ENCODE measurements around the gene DDX3X. TPM values are rescaled to one million over a fixed set of nuclear protein-coding genes. Genes with fewer than 3 reads are reported as not detected.

The DDX3X gene
- total RNA-seq, 1 experiment from 2014 or later: 266 TPM

- no peaks in the 10 kb centered on the region for H3K9me3 ChIP-seq (ENCODE audit: control insufficient read depth, insufficient read depth, low read depth, low read length)
- DNase-seq (ENCODE audit: low read depth, low spot score) (no peak), ATAC-seq (no peak)
- ChIA-PET CTCF (no interaction called here), POLR2A (interaction anchor here (0.7 kb wide), 1 partner anchor 128 kb away, joined by 10 read pairs; no protein-coding TSS in a partner anchor)
- TF ChIP-seq SIN3A (IDR thresholded peaks at IDR 0.05; ENCODE audit: borderline replicate concordance, insufficient read depth, low read depth, low read length) (no peak), CTCF (IDR thresholded peaks at IDR 0.05) (no peak), REST (IDR thresholded peaks at IDR 0.05; ENCODE audit: insufficient read depth in 1 of 2, low read depth in 2 of 2, low read length in 1 of 2) (no peak), POLR2AphosphoS5 (IDR thresholded peaks at IDR 0.05; ENCODE audit: low read depth, low read length) (no peak), TCF7L2 (IDR thresholded peaks at IDR 0.05; ENCODE audit: low read depth, low read length) (no peak)
- H3K27ac ChIP-seq (ENCODE audit: low read length): no peak overlapping the region
- in situ Hi-C loops (cut with HindIII; ENCODE audit: low pct_unique_long_range_greater_than_20kb, low sequenced_read_pairs) (no loop called here), intact Hi-C loops (cut with micrococcal nuclease; ENCODE audit: unreplicated experiment) (no loop called here)
- peaks cover 4% of the 10 kb centered on the region for H3K4me1 ChIP-seq (ENCODE audit: control insufficient read depth, insufficient read depth, low read length)
- H3K4me3 ChIP-seq (ENCODE audit: low read depth in 2 of 2, low read length in 2 of 2): no peak overlapping the region
- H3K27me3 ChIP-seq (ENCODE audit: control insufficient read depth, insufficient read depth, low read length): no peaks in the 10 kb centered on the region
- no TSS peak for BruUV-seq (replicated peaks)
- H3K36me3 ChIP-seq (ENCODE audit: control insufficient read depth, insufficient read depth, low read length): no peaks in the 10 kb centered on the region
Observed at GRCh38 chrX:41386222-41386990, 52.4 kb downstream of the DDX3X start.

- POLR2A ChIA-PET: no interaction called here
- no peak for TF ChIP-seq REST (IDR thresholded peaks at IDR 0.05; ENCODE audit: insufficient read depth in 1 of 2, low read depth in 2 of 2, low read length in 1 of 2)
- no peak for TF ChIP-seq SIN3A (IDR thresholded peaks at IDR 0.05; ENCODE audit: borderline replicate concordance, insufficient read depth, low read depth, low read length)
- TF ChIP-seq POLR2AphosphoS5 (IDR thresholded peaks at IDR 0.05; ENCODE audit: low read depth, low read length): no peak
- no peak for TF ChIP-seq CTCF (IDR thresholded peaks at IDR 0.05)
- no peak for TF ChIP-seq TCF7L2 (IDR thresholded peaks at IDR 0.05; ENCODE audit: low read depth, low read length)
- in situ Hi-C loops (cut with HindIII; ENCODE audit: low pct_unique_long_range_greater_than_20kb, low sequenced_read_pairs): no loop called here
- intact Hi-C loops (cut with micrococcal nuclease; ENCODE audit: unreplicated experiment): no loop called here
- BruUV-seq (replicated peaks): no TSS peak
- Histone ChIP-seq H3K9me3 (ENCODE audit: control insufficient read depth, insufficient read depth, low read depth, low read length) (no peaks in the 10 kb centered on the region), H3K4me3 (ENCODE audit: low read depth in 2 of 2, low read length in 2 of 2) (no peak overlapping the region), H3K36me3 (ENCODE audit: control insufficient read depth, insufficient read depth, low read length) (no peaks in the 10 kb centered on the region), H3K27ac (ENCODE audit: low read length) (no peak overlapping the region), H3K27me3 (ENCODE audit: control insufficient read depth, insufficient read depth, low read length) (no peaks in the 10 kb centered on the region), H3K4me1 (ENCODE audit: control insufficient read depth, insufficient read depth, low read length) (no peaks in the 10 kb centered on the region; the same call in 1 of the 2 replicates)
- no peak for ATAC-seq
- CTCF ChIA-PET: no interaction called here
- no peak for DNase-seq (ENCODE audit: low read depth, low spot score)
Observed at GRCh38 chrX:41388543-41388942, 54.6 kb downstream of the DDX3X start.

All from Panc1 (cell line).